ENCODE data around the gene PIEZO1. TPM values are rescaled to one million over a fixed set of nuclear protein-coding genes. Genes with fewer than 3 reads are reported as not detected.

Gene PIEZO1
- total RNA-seq, 2 donors from 2014 or later = 37.7 to 73.2 TPM

GRCh38 chr16:88784074-88784855 lies 755 bp downstream of the PIEZO1 start:
- Histone ChIP-seq H3K4me3 (peak overlapping the region; percentile 62 to 76), H3K9me3 (no peaks in the 10 kb centered on the region), H3K27me3 (no peaks in the 10 kb centered on the region), H3K4me1 (peaks cover 0 to 50% of the 10 kb centered on the region in 2 donors), H3K27ac (peak overlapping the region; percentile 70 to 83), H3K36me3 (no peaks in the 10 kb centered on the region)
- peak; percentile 87 for DNase-seq (ENCODE audit: low spot score)
- TF ChIP-seq CTCF (IDR thresholded peaks at IDR 0.05) = peak; percentile 13 to 63

- Histone ChIP-seq H3K27ac (peak overlapping the region; percentile 70 to 83), H3K4me1 (peaks cover 0 to 54% of the 10 kb centered on the region in 2 donors), H3K36me3 (no peaks in the 10 kb centered on the region), H3K4me3 (peak overlapping the region; percentile 62 to 76), H3K9me3 (no peaks in the 10 kb centered on the region), H3K27me3 (no peaks in the 10 kb centered on the region)
- no peak for DNase-seq (ENCODE audit: low spot score)
- TF ChIP-seq CTCF (IDR thresholded peaks at IDR 0.05) = no peak
These were observed 1.5 kb downstream of the PIEZO1 start for GRCh38 chr16:88783391-88784073.

GRCh38 chr16:88782454-88783390 lies 2.3 kb downstream of the PIEZO1 start:
- H3K36me3 ChIP-seq = no peaks in the 10 kb centered on the region
- H3K4me1 ChIP-seq = peaks cover 0 to 54% of the 10 kb centered on the region in 2 donors
- no peaks in the 10 kb centered on the region for H3K27me3 ChIP-seq
- H3K4me3 ChIP-seq = peak overlapping the region in 1 of 2 donors; percentile 76
- peak overlapping the region; percentile 70 to 83 for H3K27ac ChIP-seq
- DNase-seq (ENCODE audit: low spot score) = no peak
- no peak for TF ChIP-seq CTCF (IDR thresholded peaks at IDR 0.05)
- H3K9me3 ChIP-seq = no peaks in the 10 kb centered on the region

GRCh38 chr16:88781140-88782077 lies 3.6 kb downstream of the PIEZO1 start:
- no peaks in the 10 kb centered on the region for H3K9me3 ChIP-seq
- no peaks in the 10 kb centered on the region for H3K27me3 ChIP-seq
- no peaks in the 10 kb centered on the region for H3K36me3 ChIP-seq
- no peak for DNase-seq (ENCODE audit: low spot score)
- no peak overlapping the region for H3K4me3 ChIP-seq
- no peak overlapping the region for H3K27ac ChIP-seq
- peaks cover 0 to 60% of the 10 kb centered on the region in 2 donors for H3K4me1 ChIP-seq
- TF ChIP-seq CTCF (IDR thresholded peaks at IDR 0.05) = no peak
